Measurements from ENCODE around the gene FHIT. TPM values are rescaled to one million over a fixed set of nuclear protein-coding genes. Genes with fewer than 3 reads are reported as not detected.
"Not testable (repeated sequence)": the region's sequence is repeated elsewhere in the genome, so short reads cannot be mapped to it uniquely, and the experiment has no call there.

Gene FHIT
- total RNA-seq, 2 donors from 2014 or later, result 8.7 to 12.7 TPM

GRCh38 chr3:60716573-60716972, 534.7 kb downstream of the FHIT start:
- intact Hi-C loops (cut with DNase I), result no loop called here
- DNase-seq, result no peak
- no peak for ATAC-seq

GRCh38 chr3:60708191-60708975, 542.9 kb downstream of the FHIT start:
- intact Hi-C loops (cut with DNase I), result no loop called here
- ATAC-seq, result no peak
- no peak for DNase-seq

DNA sequence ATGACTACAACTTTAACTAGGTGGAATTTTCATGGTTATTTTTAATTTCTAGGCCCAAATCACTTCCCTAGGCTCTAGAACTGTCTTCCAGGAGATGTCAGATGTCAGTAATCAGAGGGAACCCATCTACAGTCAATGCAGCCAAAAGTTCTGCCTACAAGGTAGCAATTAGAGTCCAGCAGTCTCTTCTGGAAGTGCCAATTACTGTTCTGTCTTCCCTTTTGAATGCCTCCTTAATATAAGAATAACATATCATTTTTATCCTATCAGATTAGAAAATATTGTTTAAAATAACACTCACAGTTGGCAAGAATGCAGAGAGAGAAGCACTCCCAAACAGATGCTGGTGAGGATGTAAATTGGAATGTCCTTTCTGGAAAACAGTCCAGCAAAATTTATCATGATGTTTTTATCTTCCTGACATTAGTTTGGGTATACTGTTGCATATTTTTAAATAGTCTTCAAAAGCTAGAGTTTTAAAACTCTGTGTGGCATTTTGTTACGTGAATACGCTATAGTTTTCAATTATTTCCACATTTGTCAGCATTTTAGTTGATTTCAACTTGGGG, 543.7 kb downstream of the FHIT start:
- DNase-seq, result no peak
- ATAC-seq, result no peak
- intact Hi-C loops (cut with DNase I), result no loop called here

- ATAC-seq (no peak), DNase-seq (no peak)
- intact Hi-C loops (cut with DNase I), result no loop called here
These were observed 547.1 kb downstream of the FHIT start for GRCh38 chr3:60703956-60704736.

DNA sequence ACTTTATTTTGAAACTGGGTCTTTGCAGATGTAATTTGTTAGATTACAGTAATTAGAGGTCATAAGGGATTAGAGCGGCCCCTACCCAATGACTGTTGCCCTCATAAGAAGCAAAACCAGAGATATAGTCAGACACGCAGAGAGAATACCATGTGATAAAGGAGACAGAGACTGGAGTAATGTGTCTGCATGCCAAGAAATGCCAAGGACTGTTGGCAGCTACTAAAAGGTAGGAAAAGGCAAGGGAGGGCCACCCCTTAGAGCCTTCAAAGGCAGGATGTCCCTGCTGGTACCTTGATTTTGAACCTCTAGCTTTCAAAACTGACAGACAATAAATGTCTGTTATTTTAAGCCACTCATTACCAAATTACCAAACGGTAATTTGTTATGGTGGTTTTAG, 548.2 kb downstream of the FHIT start:
- DNase-seq, result no peak
- no peak for ATAC-seq
- intact Hi-C loops (cut with DNase I), result no loop called here

- intact Hi-C loops (cut with DNase I), result no loop called here
- no peak for ATAC-seq
These were observed 553.1 kb downstream of the FHIT start for GRCh38 chr3:60698117-60698516.

GRCh38 chr3:60697132-60697531, 554.1 kb downstream of the FHIT start:
- ATAC-seq, result no peak
- intact Hi-C loops (cut with DNase I), result no loop called here
- DNase-seq, result no peak

More at GRCh38 chr3:60698117-60698516, 553.1 kb downstream of the FHIT start:
- no peak for DNase-seq

- DNase-seq, result no peak
- intact Hi-C loops (cut with DNase I), result no loop called here
- no peak for ATAC-seq
These were observed 554.7 kb downstream of the FHIT start for GRCh38 chr3:60696428-60697125.

GRCh38 chr3:60675424-60675823, 575.8 kb downstream of the FHIT start:
- no peak for DNase-seq
- intact Hi-C loops (cut with DNase I), result no loop called here
- ATAC-seq, result no peak

DNA sequence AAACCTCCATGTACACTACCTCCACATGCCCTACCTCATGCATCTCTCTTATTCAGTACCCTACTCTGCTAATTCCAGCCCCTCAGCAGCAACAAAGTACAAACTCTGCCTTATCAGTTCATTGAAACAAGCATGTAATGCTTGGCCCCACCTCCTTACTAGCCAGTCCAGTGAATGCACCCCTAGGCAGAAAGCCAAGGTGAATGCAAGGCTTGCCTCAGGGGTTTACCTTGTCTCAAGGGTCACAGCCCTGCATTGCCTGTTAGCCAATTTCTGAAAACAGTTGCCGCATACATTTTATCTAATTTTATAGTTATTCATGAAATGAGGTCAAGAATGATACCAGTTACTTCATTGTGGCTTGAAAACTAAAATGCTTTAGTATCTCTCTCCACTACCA, 576.4 kb downstream of the FHIT start:
- no peak for ATAC-seq
- intact Hi-C loops (cut with DNase I), result no loop called here
- DNase-seq, result no peak

GRCh38 chr3:60673123-60673522, 578.1 kb downstream of the FHIT start:
- no peak for ATAC-seq
- intact Hi-C loops (cut with DNase I), result no loop called here

DNA sequence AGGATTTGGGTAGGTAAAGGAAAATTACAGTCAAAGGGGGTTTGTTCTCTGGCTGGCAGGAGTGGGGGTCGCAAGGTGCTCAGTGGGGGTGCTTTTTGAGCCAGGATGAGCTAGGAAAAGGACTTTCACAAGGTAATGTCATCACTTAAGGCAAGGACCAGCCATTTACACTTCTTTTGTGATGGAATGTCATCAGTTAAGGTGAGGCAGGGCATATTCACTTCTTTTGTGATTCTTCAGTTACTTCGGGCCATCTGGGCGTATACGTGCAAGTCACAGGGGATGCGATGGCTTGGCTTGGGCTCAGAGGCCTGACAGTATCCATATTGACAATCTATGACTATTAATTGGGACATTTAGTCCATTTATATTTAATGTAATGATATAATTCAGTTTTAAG, 578.9 kb downstream of the FHIT start:
- ATAC-seq; intact Hi-C loops (cut with DNase I); DNase-seq: not testable (repeated sequence)

More at GRCh38 chr3:60673123-60673522, 578.1 kb downstream of the FHIT start:
- no peak for DNase-seq

DNA sequence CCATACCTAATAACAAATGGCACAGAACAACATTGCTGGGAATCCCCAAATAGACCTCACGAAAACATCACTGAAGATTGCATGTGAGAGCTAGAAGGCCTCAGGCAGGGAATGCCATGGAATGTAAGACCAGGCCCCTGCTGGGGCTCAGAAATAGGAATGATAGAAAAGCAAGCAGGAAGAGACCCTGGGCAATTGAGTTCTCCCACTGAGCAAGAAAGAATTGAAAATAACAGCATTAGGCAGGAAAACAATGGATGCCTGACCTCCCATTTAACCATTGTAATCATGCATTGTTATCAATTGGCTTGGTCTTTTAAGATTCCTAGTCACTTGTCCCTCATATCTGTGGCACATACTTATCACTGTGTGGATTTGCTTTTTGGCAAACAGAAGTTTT, 581.6 kb downstream of the FHIT start:
- no peak for ATAC-seq
- intact Hi-C loops (cut with DNase I), result no loop called here
- DNase-seq, result no peak

DNA sequence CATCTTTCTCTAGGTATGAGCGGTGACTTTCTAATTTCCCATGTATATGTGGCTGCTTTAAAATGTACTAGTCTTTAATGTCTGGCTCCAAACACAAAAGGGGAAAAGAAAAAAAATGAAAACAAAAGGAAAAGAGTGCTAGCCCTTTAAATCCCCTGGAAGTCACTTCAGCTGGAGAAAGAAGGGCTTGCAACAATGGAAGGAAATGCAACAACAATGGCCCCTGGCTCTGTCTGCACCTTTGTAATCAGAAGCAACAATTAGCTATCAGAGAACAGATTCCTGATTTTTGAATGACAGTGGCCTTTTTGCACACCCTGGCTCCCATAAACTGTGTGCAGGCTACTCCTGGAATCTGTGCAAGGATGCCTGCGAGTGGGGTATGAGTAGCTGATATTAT, 591.2 kb downstream of the FHIT start:
- DNase-seq, result no peak
- no peak for ATAC-seq
- intact Hi-C loops (cut with DNase I), result no loop called here

- ATAC-seq (no peak), DNase-seq (no peak)
- intact Hi-C loops (cut with DNase I), result no loop called here
These were observed 592.2 kb downstream of the FHIT start for GRCh38 chr3:60659098-60659497.

DNA sequence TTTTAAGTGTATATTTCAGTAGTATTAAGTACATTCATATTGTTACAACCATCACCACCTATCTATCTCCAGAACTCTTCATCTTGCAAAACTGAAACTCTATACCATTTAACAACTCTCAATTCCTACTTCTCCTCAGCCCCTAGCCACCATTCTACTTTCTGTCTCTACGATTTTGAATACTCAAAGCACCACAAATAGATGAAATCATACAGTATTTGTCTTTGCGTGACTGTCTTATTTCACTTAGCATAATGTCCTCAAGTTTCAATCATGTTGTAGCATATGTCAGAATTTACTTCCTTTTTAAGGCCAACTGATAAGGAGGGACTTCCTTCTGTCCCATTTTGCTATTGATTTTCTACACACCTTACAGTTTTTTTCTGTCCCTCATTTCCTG, 593.3 kb downstream of the FHIT start:
- no peak for DNase-seq
- no peak for ATAC-seq
- intact Hi-C loops (cut with DNase I), result no loop called here

DNA sequence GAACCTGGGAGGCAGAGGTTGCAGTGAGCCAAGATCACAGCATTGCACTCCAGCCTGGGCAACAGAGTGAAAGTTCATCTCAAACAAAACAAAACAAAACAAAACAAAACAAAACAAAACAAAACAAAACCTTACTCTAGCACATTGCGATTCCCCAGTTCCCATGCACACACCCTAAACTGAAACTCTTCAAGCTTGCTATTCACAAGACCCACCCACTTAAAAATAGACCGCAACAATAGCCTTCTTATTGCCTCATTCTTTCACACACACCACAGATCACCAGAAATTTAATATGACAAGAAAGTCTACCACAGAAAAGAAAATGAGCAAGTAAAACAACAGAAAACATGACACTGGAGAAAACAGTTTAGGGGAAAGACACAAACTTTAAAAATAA, 598.4 kb downstream of the FHIT start:
- intact Hi-C loops (cut with DNase I), result no loop called here
- no peak for ATAC-seq
- no peak for DNase-seq

- DNase-seq (no peak), ATAC-seq (no peak)
- intact Hi-C loops (cut with DNase I), result no loop called here
These were observed 599.5 kb downstream of the FHIT start for GRCh38 chr3:60651799-60652198.

GRCh38 chr3:60650171-60650570, 601.1 kb downstream of the FHIT start:
- no peak for DNase-seq
- ATAC-seq, result no peak
- intact Hi-C loops (cut with DNase I), result no loop called here

DNA sequence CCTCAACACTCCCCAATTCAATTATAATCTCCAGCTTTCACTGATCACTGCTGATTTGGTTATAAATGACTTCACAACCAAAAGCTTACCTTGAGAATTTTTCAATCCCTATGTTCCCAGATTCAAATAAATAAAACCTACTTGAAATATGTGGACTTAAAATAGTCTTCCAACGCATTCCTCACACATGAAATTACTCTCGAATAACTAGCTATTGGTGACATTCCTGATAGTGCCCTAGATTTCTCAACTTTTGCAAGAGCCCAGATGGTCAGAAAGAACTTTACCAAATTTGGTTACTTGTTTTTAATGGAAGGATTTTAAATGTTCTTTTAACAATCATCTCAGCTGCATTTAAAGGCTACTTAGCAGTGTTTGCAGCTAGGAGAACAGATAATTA, 605.5 kb downstream of the FHIT start:
- intact Hi-C loops (cut with DNase I), result no loop called here
- ATAC-seq, result peak in 1 of 2 donors; percentile 15
- DNase-seq, result no peak

Measured in left cardiac atrium (tissue), 4 donors.